Uterus (tissue), 2 donors: ENCODE measurements around the gene MOBP.

Experiments
- POLR2A ChIP-seq, 2 donors: fragments of 450-650 bp; IDR thresholded peaks; one replicate each; pipeline ENCODE4 v1.6.1; 2016; ENCODE audit warnings: antibody characterized with exemption in 2 of 2, mild to moderate bottlenecking in 1 of 2, moderate library complexity in 1 of 2
- TF ChIP-seq, protein P1 (sequence below), 4 experiments: fragments of 200-600 bp in 2 of 4; fragments of 450-650 bp in 2 of 4; sonication (generic) in 2 of 4; IDR thresholded peaks; one replicate each; pipeline ENCODE4 v1.5.1; 2016 to 2019; ENCODE audit warnings: antibody characterized with exemption in 4 of 4, mild to moderate bottlenecking in 2 of 4, moderate library complexity in 1 of 4

DNA sequence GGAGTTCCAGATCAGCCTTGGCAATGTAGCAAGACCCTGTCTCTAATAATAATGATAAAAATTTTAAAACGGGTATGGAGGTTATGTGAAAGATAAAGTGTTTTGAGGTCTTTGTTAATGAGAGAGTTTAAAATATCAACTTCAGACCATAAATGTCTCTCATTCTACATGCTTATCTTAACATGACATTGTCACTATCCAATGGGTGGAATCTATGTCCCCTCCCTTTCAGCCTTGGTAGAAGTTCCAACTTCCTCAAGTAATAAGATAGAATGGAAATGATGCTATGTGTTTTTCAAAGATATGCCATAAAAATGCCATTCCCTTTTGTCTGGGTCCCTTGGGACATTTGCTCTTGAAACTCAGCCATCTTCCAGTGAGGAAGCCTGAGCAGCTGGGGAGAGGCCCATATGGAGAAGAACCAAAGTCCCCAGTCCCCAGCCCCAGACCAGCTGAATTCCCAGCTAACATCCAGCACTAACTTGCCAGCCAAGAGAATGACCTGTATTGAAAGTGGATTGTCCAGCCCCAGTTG, 44.0 kb upstream of the MOBP start:
- TF ChIP-seq, protein P1, sequence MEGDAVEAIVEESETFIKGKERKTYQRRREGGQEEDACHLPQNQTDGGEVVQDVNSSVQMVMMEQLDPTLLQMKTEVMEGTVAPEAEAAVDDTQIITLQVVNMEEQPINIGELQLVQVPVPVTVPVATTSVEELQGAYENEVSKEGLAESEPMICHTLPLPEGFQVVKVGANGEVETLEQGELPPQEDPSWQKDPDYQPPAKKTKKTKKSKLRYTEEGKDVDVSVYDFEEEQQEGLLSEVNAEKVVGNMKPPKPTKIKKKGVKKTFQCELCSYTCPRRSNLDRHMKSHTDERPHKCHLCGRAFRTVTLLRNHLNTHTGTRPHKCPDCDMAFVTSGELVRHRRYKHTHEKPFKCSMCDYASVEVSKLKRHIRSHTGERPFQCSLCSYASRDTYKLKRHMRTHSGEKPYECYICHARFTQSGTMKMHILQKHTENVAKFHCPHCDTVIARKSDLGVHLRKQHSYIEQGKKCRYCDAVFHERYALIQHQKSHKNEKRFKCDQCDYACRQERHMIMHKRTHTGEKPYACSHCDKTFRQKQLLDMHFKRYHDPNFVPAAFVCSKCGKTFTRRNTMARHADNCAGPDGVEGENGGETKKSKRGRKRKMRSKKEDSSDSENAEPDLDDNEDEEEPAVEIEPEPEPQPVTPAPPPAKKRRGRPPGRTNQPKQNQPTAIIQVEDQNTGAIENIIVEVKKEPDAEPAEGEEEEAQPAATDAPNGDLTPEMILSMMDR (IDR thresholded peaks at IDR 0.05), result no peak
- no peak for TF ChIP-seq POLR2A (IDR thresholded peaks at IDR 0.05)
